Astrocyte (in vitro differentiated cells and primary cell): ENCODE results near the gene BLVRB. TPM values are rescaled to one million over a fixed set of nuclear protein-coding genes. Genes with fewer than 3 reads are reported as not detected.
A peak's percentile ranks its signal among the peaks of the same experiment; 100 is the strongest.

Source experiments
- DNase-seq: peaks from one replicate; pipeline ENCODE4 v3.0.0-alpha.2; 2010; ENCODE audit warnings: low read depth
- FAIRE-seq: peaks from 2 replicates; lab custom pipeline; 2011; peaks lifted over from hg19 to GRCh38; lab: Jason Lieb, UNC
- H2AFZ ChIP-seq: 2 replicates; pipeline ENCODE4 v1.6.0; 2012; ENCODE audit warnings: low read depth, low read length, inconsistent platforms
- H3K27ac ChIP-seq: 2 replicates; pipeline ENCODE4 v1.5.1; 2011; ENCODE audit warnings: low read depth, low read length, inconsistent platforms
- H3K27me3 ChIP-seq: 2 replicates; pipeline ENCODE4 v1.6.0; 2011; ENCODE audit warnings: low read length, inconsistent platforms; ENCODE audit not compliant: insufficient read depth
- H3K36me3 ChIP-seq: 2 replicates; pipeline ENCODE4 v1.5.1; 2011; ENCODE audit warnings: low read length, inconsistent platforms; ENCODE audit not compliant: insufficient read depth
- H3K4me1 ChIP-seq: 2 replicates; pipeline ENCODE4 v1.5.1; 2011; ENCODE audit warnings: low read length, inconsistent platforms; ENCODE audit not compliant: insufficient read depth
- H3K4me2 ChIP-seq: 2 replicates; pipeline ENCODE4 v1.6.0; 2012; ENCODE audit warnings: low read length, inconsistent platforms
- H3K4me3 ChIP-seq: 2 replicates; pipeline ENCODE4 v1.5.1; 2011; ENCODE audit warnings: low read depth, mild to moderate bottlenecking, low read length, inconsistent platforms; ENCODE audit not compliant: insufficient read depth
- H3K79me2 ChIP-seq: 2 replicates; pipeline ENCODE4 v1.6.0; 2012; ENCODE audit warnings: mild to moderate bottlenecking, low read length, inconsistent platforms; ENCODE audit not compliant: insufficient read depth
- H3K9ac ChIP-seq: 2 replicates; pipeline ENCODE4 v1.6.0; 2012; ENCODE audit warnings: mild to moderate bottlenecking, low read length, inconsistent platforms
- H3K9me3 ChIP-seq: 2 replicates; pipeline ENCODE4 v1.5.1; 2012; ENCODE audit warnings: low read depth, mild to moderate bottlenecking, low read length, inconsistent platforms; ENCODE audit not compliant: insufficient read depth
- H4K20me1 ChIP-seq: 2 replicates; pipeline ENCODE4 v1.6.0; 2012; ENCODE audit warnings: low read length, inconsistent platforms; ENCODE audit not compliant: insufficient read depth
- H3K27ac Mint-ChIP-seq: one replicate; pipeline ENCODE4 v1.8.0; 2021; ENCODE audit warnings: mild to moderate bottlenecking, mixed read lengths; ENCODE audit not compliant: unreplicated experiment
- H3K27me3 Mint-ChIP-seq: one replicate; pipeline ENCODE4 v1.8.0; 2021; ENCODE audit warnings: low read depth, mixed read lengths; ENCODE audit not compliant: unreplicated experiment
- H3K36me3 Mint-ChIP-seq: one replicate; pipeline ENCODE4 v1.8.0; 2021; ENCODE audit warnings: low read depth, mixed read lengths; ENCODE audit not compliant: unreplicated experiment
- H3K4me1 Mint-ChIP-seq: one replicate; pipeline ENCODE4 v1.8.0; 2021; ENCODE audit warnings: low read depth, mixed read lengths; ENCODE audit not compliant: unreplicated experiment
- H3K4me3 Mint-ChIP-seq: one replicate; pipeline ENCODE4 v1.8.0; 2021; ENCODE audit warnings: mild to moderate bottlenecking, moderate library complexity, mixed read lengths; ENCODE audit not compliant: unreplicated experiment
- H3K9me3 Mint-ChIP-seq: one replicate; pipeline ENCODE4 v1.8.0; 2021; ENCODE audit warnings: mild to moderate bottlenecking, mixed read lengths; ENCODE audit not compliant: unreplicated experiment
- CTCF ChIP-seq: IDR thresholded peaks from 2 replicates; pipeline ENCODE4 v1.5.1; 2011; ENCODE audit warnings: low read depth, mild to moderate bottlenecking, inconsistent platforms, low read length, moderate library complexity; ENCODE audit not compliant: insufficient read depth
- EZH2 ChIP-seq: IDR thresholded peaks from 2 replicates; pipeline ENCODE4 v1.6.1; 2012; ENCODE audit warnings: mild to moderate bottlenecking, low read length, inconsistent platforms; ENCODE audit not compliant: insufficient read depth
- total RNA-seq: library from RNA; stranded (reverse); gene quantifications from 2 replicates; pipeline ENCODE4 v1.2.1, GENCODE V29; 2021

The BLVRB gene
- total RNA-seq, 1 donor from 2014 or later, result 27.1 TPM

GRCh38 chr19:40407714-40408597 lies 57.6 kb downstream of the BLVRB start:
- no peak for FAIRE-seq
- H3K4me3 Mint-ChIP-seq, result no peak overlapping the region
- H3K27me3 Mint-ChIP-seq, result peaks cover 2% of the 10 kb centered on the region

GRCh38 chr19:40403262-40403984 lies 62.1 kb downstream of the BLVRB start:
- TF ChIP-seq EZH2 (no peak), CTCF (no peak)
- Mint-ChIP-seq H3K9me3 (no peaks in the 10 kb centered on the region), H3K27me3 (peaks cover 11% of the 10 kb centered on the region), H3K27ac (peak overlapping the region; percentile 93), H3K36me3 (peaks cover 4% of the 10 kb centered on the region), H3K4me3 (peak overlapping the region; percentile 90), H3K4me1 (no peaks in the 10 kb centered on the region)
- Histone ChIP-seq H3K4me1 (no peaks in the 10 kb centered on the region), H3K36me3 (no peaks in the 10 kb centered on the region), H3K79me2 (no peaks in the 10 kb centered on the region), H3K27ac (peak overlapping the region; percentile 26), H4K20me1 (no peaks in the 10 kb centered on the region), H3K4me3 (peak overlapping the region; percentile 60), H3K27me3 (no peaks in the 10 kb centered on the region), H3K4me2 (peak overlapping the region; percentile 88), H3K9ac (peak overlapping the region; percentile 74), H3K9me3 (no peaks in the 10 kb centered on the region), H2AFZ (peak overlapping the region; percentile 94)
- peak; percentile 73 for DNase-seq
- FAIRE-seq, result no peak

More at GRCh38 chr19:40407714-40408597, 57.6 kb downstream of the BLVRB start:
- Histone ChIP-seq H3K9me3 (no peaks in the 10 kb centered on the region), H3K27ac (no peak overlapping the region), H2AFZ (no peak overlapping the region), H3K4me2 (no peak overlapping the region), H3K27me3 (no peaks in the 10 kb centered on the region), H3K79me2 (no peaks in the 10 kb centered on the region), H3K4me1 (no peaks in the 10 kb centered on the region), H3K36me3 (no peaks in the 10 kb centered on the region), H3K9ac (no peak overlapping the region), H3K4me3 (no peak overlapping the region), H4K20me1 (no peaks in the 10 kb centered on the region)
- peaks cover 1% of the 10 kb centered on the region for H3K4me1 Mint-ChIP-seq
- no peaks in the 10 kb centered on the region for H3K36me3 Mint-ChIP-seq
- no peaks in the 10 kb centered on the region for H3K9me3 Mint-ChIP-seq
- no peak overlapping the region for H3K27ac Mint-ChIP-seq
- no peak for DNase-seq
- TF ChIP-seq CTCF, result no peak
